ENCODE measurements around the gene C3orf38.
"Not testable (repeated sequence)": the region's sequence is repeated elsewhere in the genome, so short reads cannot be mapped to it uniquely, and the experiment has no call there.

Gene C3orf38

DNA sequence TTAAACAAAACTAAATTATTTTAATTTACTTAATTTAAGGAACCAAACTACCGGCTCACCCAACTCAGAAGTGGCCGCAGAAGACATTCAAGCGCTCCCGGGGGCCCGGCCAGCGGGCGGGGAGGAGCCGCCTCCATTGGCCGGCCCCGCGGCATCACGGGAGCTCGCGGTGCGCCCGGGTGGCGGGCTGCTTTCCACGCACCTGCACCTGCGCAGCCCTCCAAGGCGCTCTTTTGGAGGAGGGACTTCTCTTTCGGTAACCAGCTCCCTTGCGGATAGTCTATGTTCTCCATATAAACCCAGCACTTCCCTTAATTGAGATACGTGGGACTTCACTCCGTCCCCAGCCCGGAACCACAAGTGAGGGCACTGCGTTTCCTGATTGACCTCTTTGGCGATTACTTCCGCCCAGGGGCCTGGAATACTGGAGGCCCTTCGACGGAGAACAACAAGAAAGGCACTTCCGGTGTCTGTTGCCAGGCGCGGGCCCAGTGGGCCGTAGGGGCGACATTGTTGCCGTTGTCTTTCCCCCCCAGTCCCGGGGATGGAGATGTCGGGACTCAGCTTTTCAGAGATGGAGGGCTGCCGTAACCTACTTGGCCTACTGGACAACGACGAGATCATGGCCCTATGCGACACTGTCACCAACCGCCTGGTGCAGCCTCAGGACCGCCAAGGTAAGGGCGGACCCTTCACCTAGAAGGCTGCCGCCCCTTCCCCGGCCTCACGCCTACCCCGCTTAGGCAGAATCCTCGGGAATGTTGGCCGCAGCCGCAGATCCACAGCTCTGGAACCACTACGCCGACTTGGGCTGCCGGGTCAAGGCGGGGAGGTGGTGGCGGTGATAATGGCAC, at the start of gene C3orf38:
TSS of gene C3orf38 (plus strand) at position 451 of the 854 bp plus-strand sequence. CDS start at position 545, 94 bp downstream.
- peak within 1 kb of the TSS; percentile 89 for H3K27ac ChIP-seq
- DNase-seq (ENCODE audit: low read depth, low spot score) = peak; percentile 46

DNA sequence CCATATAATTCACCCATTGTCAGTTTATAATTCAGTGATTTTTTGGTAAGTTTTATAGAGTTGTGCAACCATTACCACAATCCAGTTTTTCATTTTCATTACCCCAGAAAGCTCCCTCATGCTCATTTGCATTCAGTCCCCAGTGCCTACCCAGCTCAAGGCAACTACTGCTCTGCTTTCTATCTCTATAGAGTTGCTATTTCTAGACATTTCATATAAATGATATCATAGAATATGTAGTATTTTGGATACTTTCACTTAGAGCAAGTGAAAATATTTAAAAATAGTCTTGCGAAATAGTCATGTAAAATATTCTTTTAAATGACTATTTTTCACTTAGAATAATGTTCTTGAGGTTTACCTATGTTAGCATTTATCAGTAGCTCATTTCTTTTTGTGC, 48.6 kb upstream of the C3orf38 start:
- DNase-seq (ENCODE audit: low read depth, low spot score) = no peak
- H3K27ac ChIP-seq = no peak overlapping the region

GRCh38 chr3:88105325-88105724, 44.4 kb upstream of the C3orf38 start:
- no peak for DNase-seq (ENCODE audit: low read depth, low spot score)
- H3K27ac ChIP-seq = no peak overlapping the region

- DNase-seq (ENCODE audit: low read depth, low spot score) = no peak
- H3K27ac ChIP-seq = no peak overlapping the region
Measured at GRCh38 chr3:88112289-88112688, 37.5 kb upstream of the C3orf38 start.

- no peak overlapping the region for H3K27ac ChIP-seq
- no peak for DNase-seq (ENCODE audit: low read depth, low spot score)
Measured at GRCh38 chr3:88113311-88114162, 36.2 kb upstream of the C3orf38 start.

GRCh38 chr3:88114878-88115549, 34.7 kb upstream of the C3orf38 start:
- DNase-seq (ENCODE audit: low read depth, low spot score) = no peak
- no peak overlapping the region for H3K27ac ChIP-seq

DNA sequence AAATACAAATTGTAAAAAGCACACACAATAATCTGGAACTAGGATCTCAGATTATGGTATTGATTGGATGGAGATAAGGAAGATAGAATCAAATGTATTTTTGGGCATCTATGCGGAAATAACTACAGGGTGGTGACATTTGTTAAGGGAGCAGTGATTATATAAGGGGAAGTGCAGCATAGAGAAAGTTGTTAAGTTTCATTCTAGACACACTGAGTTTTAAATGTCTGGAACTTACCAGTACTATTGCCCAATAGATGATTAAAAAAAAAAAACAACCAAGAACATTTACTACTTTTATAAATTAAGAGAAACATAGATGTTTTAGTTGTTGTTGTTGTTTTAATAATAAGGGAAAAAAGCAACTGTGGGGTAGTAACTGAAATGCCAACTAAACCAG, 32.1 kb upstream of the C3orf38 start:
- H3K27ac ChIP-seq = no peak overlapping the region
- no peak for DNase-seq (ENCODE audit: low read depth, low spot score)

GRCh38 chr3:88118603-88119002, 31.2 kb upstream of the C3orf38 start:
- not testable (repeated sequence) for H3K27ac ChIP-seq; DNase-seq (ENCODE audit: low read depth, low spot score)

GRCh38 chr3:88123526-88123925, 26.2 kb upstream of the C3orf38 start:
- DNase-seq (ENCODE audit: low read depth, low spot score) = no peak
- H3K27ac ChIP-seq = no peak overlapping the region

DNA sequence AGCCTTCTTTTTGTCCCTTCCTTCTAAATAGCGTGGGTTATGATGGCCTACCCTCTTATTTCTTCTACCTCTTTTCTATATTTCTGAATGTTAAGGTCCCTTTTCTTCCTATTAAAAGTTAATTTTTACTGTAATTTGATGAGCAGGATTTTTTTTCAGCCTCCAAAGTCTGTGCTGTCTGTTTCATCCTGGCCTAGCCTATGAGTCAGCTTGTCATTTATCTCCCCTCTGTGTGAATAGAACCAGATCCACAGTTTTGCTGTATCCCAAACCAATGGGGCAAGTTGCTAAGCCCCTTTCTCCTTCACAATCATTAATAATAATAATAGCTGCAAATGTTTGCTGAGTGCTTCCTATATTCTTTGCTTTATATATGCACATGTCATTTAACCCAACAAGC, 18.1 kb upstream of the C3orf38 start:
- no peak overlapping the region for H3K27ac ChIP-seq
- no peak for DNase-seq (ENCODE audit: low read depth, low spot score)

DNA sequence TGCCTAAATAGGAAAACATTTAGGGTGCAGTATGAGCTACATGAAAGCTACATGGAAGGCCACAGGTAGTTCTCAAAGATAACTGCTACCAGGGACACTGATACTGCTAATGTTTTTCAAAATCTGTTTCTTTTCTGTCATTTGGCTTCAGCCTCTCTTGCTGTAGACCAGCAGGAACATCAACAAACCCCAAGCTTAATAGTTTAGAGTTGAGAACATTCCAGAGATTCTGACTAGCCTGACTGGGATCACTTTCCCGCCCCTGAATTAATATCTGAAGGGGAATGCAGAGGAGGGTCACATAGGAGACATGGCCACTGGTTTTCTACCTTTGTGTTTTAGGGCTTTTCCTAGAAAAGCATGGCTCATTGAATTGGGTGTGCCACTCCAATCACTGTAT, 16.9 kb upstream of the C3orf38 start:
- no peak for DNase-seq (ENCODE audit: low read depth, low spot score)
- H3K27ac ChIP-seq = no peak overlapping the region

- DNase-seq (ENCODE audit: low read depth, low spot score) = no peak
- no peak overlapping the region for H3K27ac ChIP-seq
Measured at GRCh38 chr3:88133711-88134263, 16.0 kb upstream of the C3orf38 start.

DNA sequence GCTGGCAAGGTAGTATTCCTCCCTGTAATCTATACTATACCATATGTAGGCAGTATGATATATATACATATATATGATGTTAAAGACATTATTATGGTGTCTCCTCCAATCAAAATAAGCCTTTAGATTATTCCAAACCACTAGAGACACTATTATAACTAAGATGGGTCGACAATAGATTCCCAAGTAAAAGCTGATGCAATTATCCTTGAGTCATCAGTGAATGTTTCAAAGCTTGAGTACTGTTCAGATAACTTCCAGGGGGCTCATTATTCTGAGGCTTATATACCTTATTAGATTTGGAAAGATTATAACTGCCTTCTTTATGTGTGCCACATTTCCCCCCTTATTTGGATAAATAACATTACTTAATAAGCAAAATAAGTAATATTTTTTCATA, 11.9 kb upstream of the C3orf38 start:
- peak overlapping the region; percentile 39 for H3K27ac ChIP-seq
- DNase-seq (ENCODE audit: low read depth, low spot score) = no peak

DNA sequence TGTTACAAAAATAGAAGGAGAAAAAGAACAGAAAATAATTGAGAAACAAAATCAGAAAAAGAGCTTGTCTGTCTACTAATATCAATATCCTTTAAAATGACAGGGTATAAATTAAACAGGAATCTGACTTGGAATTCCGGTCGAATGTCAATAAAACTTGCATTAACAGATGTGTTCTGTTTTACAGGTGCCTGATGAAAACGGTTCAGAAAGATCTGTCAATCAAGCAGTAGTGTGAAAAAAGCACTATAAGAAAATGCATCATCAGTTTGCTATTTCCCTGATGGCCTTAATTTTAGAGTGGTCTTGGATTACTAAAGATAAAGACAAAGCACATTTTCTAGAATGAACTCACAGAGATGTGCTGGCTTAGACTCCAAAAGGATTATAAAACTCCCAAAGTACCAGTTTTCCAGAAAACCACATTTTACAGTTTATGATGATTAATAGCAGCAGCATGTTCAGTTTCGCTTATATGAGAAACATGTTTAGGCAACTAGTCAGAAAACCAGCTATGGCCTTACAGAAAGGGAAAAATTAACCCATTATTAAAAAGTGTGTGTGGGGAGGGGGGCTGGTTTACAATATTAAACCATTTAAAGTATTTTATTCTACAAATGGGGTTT, 8.2 kb upstream of the C3orf38 start:
- peak overlapping the region; percentile 82 for H3K27ac ChIP-seq
- DNase-seq (ENCODE audit: low read depth, low spot score) = peak; percentile 36

GRCh38 chr3:88142094-88142624, 7.6 kb upstream of the C3orf38 start:
- H3K27ac ChIP-seq = peak overlapping the region; percentile 82

DNA sequence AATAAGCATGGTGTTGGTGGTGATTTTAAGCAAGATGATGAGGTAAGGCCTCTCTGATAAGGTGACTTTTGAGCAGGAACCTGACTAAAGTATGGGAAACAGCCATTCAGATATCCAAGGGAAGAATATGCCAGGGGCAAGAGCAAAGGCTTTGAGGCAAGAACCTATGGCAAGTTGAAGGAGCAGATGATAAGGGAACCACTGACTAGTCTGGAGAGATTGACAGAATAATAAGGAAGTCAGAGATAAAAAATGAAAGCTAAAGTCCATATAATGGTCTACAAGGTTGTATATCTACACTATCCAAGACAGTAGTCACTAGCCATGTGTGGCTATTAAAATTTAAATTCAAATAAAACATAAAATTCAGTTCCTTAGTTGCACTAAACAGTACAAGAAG, 2.5 kb upstream of the C3orf38 start:
- no peak for DNase-seq (ENCODE audit: low read depth, low spot score)
- H3K27ac ChIP-seq = no peak overlapping the region

More at GRCh38 chr3:88142094-88142624, 7.6 kb upstream of the C3orf38 start:
- no peak for DNase-seq (ENCODE audit: low read depth, low spot score)

DNA sequence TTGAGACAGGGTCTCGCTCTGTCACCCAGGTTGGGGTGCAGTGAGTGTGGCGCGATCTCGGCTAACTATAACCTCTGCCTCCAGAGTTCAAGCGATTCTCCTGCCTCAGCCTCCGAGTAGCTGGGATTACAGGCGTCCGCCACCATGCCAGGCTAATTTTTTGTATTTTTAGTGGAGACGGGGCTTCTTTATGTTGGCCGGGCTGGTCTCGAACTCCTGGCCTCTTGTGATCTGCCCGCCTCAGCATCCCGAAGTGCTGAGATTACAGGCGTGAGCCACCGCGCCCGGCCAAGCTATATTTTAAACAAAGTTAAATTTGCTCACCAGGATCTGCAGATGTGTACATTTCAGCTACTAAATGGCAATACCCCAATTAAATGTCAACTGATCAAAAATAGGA, 1.1 kb upstream of the C3orf38 start:
- H3K27ac ChIP-seq = peak overlapping the region; percentile 89
- no peak for DNase-seq (ENCODE audit: low read depth, low spot score)

GRCh38 chr3:88149101-88149508, 654 bp upstream of the C3orf38 start:
- no peak for DNase-seq (ENCODE audit: low read depth, low spot score)
- peak overlapping the region; percentile 89 for H3K27ac ChIP-seq

DNA sequence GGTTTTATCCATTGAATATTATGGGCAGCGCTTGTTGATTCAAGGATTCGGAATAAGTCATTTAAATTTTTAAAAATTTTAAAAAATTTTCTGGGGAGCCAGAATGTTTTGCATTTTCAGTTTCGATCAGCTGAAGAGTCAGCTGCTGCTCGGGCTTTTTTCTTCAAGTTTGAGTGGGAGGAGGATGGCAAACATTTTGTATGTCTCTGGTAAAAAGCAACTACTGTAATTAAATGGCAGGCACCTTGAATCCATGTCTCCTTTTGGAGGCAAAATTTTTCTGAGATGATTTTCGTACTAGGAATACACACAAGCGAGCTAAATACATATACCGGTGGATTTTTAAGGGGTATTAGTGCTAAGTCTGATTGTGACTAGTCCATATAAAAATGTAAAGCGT, 612 bp downstream of the C3orf38 start:
- peak overlapping the region; percentile 89 for H3K27ac ChIP-seq
- DNase-seq (ENCODE audit: low read depth, low spot score) = no peak

DNA sequence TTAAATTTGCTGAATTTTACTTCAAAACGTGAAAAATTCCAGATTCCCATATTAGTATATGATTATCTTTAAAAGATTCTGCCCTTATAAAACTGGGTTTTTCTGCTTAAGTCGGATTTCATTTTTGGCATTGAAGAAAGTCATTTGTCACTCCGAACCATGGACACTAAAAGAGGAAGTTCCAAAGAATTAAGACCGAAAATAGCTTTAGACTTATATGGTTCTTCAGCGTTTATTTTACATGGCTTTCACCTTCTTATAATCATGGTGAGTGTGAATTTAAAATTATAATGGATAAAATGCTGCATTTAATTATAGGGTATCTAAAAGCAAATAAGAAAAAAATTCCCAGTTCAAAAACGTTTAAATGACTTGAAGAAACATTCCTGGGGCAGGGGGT, 1.0 kb downstream of the C3orf38 start:
- peak overlapping the region; percentile 89 for H3K27ac ChIP-seq
- no peak for DNase-seq (ENCODE audit: low read depth, low spot score)

Data from epithelial cell of prostate (primary cell).